Body of pancreas (tissue), 4 donors: ENCODE results near the gene CKM.

Source experiments
- CTCF ChIP-seq, 7 experiments: fragments of 450-650 bp in 4 of 7; fragments of 200-600 bp in 3 of 7; sonication (generic) in 3 of 7; IDR thresholded peaks; one replicate each; pipeline ENCODE4 v1.5.1; 2016 to 2019; ENCODE audit warnings: antibody characterized with exemption in 7 of 7
- POLR2A ChIP-seq, 3 donors: fragments of 450-650 bp; IDR thresholded peaks; one replicate each; pipeline ENCODE4 v1.6.1; 2016; ENCODE audit warnings: antibody characterized with exemption in 3 of 3, mild to moderate bottlenecking in 2 of 3

DNA sequence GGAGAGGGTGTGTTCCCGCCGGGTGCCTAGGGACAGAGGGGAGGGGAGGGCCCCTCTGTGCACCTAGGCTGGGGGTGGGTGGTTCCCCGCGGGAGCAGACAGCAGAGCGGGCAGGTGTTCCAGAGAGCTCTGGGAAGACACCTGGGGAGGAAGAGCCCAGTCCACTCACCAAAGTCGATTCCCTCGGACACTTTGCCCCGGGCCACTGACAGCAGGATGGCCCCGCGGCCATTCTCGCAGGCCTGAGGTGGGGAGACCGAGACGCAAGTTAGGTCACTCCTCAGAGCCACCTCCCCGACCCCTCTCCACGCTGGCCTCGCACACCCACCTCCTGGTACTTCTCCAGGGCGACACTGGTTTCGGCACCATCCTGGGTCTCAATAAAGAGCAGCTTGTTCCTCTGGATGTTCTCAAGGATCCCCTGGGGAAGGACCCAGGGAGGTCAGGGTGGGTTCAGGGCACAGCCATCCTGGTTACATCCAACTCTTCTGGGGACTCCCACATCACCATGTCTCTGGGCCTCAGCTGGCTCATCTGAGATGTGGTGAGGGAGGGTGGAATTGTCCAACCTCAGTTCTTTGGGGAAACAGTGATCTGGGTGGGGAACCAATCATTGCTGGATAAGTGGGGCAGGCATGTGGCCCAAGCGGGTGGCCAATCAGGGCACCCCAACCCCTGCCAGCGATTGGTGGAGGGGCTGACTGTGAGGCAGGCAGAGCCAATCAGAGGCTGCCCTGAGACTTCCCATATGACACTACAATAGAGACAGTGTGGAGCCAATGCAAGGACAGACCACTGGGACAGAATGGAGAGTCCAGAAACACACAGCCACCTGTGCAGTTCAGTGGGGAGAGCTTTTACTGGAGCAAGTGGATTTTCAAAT lies 30.5 kb upstream of the CKM start:
- TF ChIP-seq POLR2A (IDR thresholded peaks at IDR 0.05) (no peak), CTCF (IDR thresholded peaks at IDR 0.05) (no peak)
